IMR-90 (cell line): ENCODE data around the gene ERBB4. TPM values are rescaled to one million over a fixed set of nuclear protein-coding genes. Genes with fewer than 3 reads are reported as not detected.

ENCODE experiments used
- ATAC-seq: fragments of 200-7000 bp; cut with Tn5 transposase; 2 replicates; pipeline ENCODE4 v1.9.1; 2020; ENCODE audit warnings: low read depth, mild to moderate bottlenecking, moderate library complexity
- BruUV-seq: library from RNA; stranded (reverse); fragments of 400-500 nt; replicated peaks from 2 replicates; lab custom pipeline; 2021; lab: Mats Ljungman, UMichigan
- CTCF ChIA-PET: fragments of 300-600 bp; formaldehyde crosslinking; extraction: SDS; loops from one replicate; lab custom pipeline; 2021; ENCODE audit warnings: antibody characterized with exemption; lab: Yijun Ruan, JAX
- POLR2A ChIA-PET: fragments of 300-600 bp; sonication (Branson Sonifier 250); formaldehyde crosslinking; loops from one replicate; lab custom pipeline; 2022; ENCODE audit warnings: antibody characterized with exemption; ENCODE audit not compliant: unreplicated experiment; lab: Charles Lee
- DNase-seq: peaks from one replicate; pipeline ENCODE4 v3.0.0; 2013
- H2AFZ ChIP-seq: replicated peaks from 2 replicates; pipeline ENCODE3; 2013; ENCODE audit warnings: low read length, mild to moderate bottlenecking; ENCODE audit not compliant: poor library complexity
- H2AK5ac ChIP-seq: 2 replicates; pipeline ENCODE4 v1.6.1; 2013; ENCODE audit warnings: low read depth, low read length, inconsistent platforms
- H2AK9ac ChIP-seq: replicated peaks from 2 replicates; pipeline ENCODE3; 2013; ENCODE audit warnings: mild to moderate bottlenecking, low read depth, low read length, moderate library complexity; ENCODE audit not compliant: poor library complexity
- H2BK120ac ChIP-seq: 2 replicates; pipeline ENCODE4 v1.6.1; 2013; ENCODE audit warnings: low read depth, low read length, inconsistent platforms
- H2BK15ac ChIP-seq: 3 replicates; pipeline ENCODE4 v1.6.1; 2013; ENCODE audit warnings: low read depth, low read length, inconsistent platforms
- H2BK20ac ChIP-seq: 2 replicates; pipeline ENCODE4 v1.6.1; 2013; ENCODE audit warnings: low read depth, mild to moderate bottlenecking, inconsistent platforms, low read length, moderate library complexity
- H2BK5ac ChIP-seq: 2 replicates; pipeline ENCODE4 v1.6.1; 2013; ENCODE audit warnings: mild to moderate bottlenecking, low read depth, low read length, inconsistent platforms; ENCODE audit not compliant: poor library complexity, severe bottlenecking
- H3K14ac ChIP-seq: replicated peaks from 2 replicates; pipeline ENCODE4 v1.6.1; 2013; ENCODE audit warnings: low read depth, low read length, inconsistent platforms
- H3K18ac ChIP-seq: 2 replicates; pipeline ENCODE4 v1.6.1; 2013; ENCODE audit warnings: low read depth, low read length, control low read depth
- H3K23ac ChIP-seq: 2 replicates; pipeline ENCODE4 v1.6.1; 2013; ENCODE audit warnings: low read depth, low read length, inconsistent platforms
- H3K27ac ChIP-seq: 2 replicates; pipeline ENCODE4 v1.5.1; 2013; ENCODE audit warnings: mild to moderate bottlenecking, control low read depth, low read length; ENCODE audit not compliant: insufficient read depth
- H3K27me3 ChIP-seq: 2 replicates; pipeline ENCODE4 v1.6.1; 2013; ENCODE audit warnings: low read length; ENCODE audit not compliant: control insufficient read depth, insufficient read depth
- H3K36me3 ChIP-seq: 2 replicates; pipeline ENCODE4 v1.6.1; 2013; ENCODE audit warnings: low read length, mixed read lengths; ENCODE audit not compliant: control insufficient read depth, insufficient read depth
- H3K4ac ChIP-seq: 2 replicates; pipeline ENCODE4 v1.6.1; 2013; ENCODE audit warnings: low read depth, low read length, inconsistent platforms
- H3K4me1 ChIP-seq: 2 replicates; pipeline ENCODE4 v1.6.1; 2013; ENCODE audit warnings: low read length, mixed read lengths; ENCODE audit not compliant: control insufficient read depth, insufficient read depth
- H3K4me2 ChIP-seq: 2 replicates; pipeline ENCODE4 v1.6.1; 2013; ENCODE audit warnings: low read depth, mild to moderate bottlenecking, control low read depth, low read length, moderate library complexity
- H3K4me3 ChIP-seq: 2 replicates; pipeline ENCODE4 v1.5.1; 2013; ENCODE audit warnings: low read depth, mild to moderate bottlenecking, control low read depth, low read length, moderate library complexity; ENCODE audit not compliant: insufficient read depth
- H3K56ac ChIP-seq: 2 replicates; pipeline ENCODE4 v1.6.1; 2013; ENCODE audit warnings: low read length, inconsistent platforms; ENCODE audit not compliant: insufficient read depth; ENCODE audit errors: extremely low read depth
- H3K79me1 ChIP-seq, 2 experiments: 2 replicates each; pipeline ENCODE4 v1.6.1; 2013; ENCODE audit warnings: low read length in 2 of 2, inconsistent platforms in 1 of 2, low read depth in 1 of 2
- H3K9ac ChIP-seq: 2 replicates; pipeline ENCODE4 v1.6.1; 2013; ENCODE audit warnings: low read depth, low read length, control low read depth
- H3K9me1 ChIP-seq: 2 replicates; pipeline ENCODE4 v1.6.1; 2013; ENCODE audit warnings: low read length, inconsistent platforms; ENCODE audit not compliant: insufficient read depth
- H3K9me3 ChIP-seq: 2 replicates; pipeline ENCODE4 v1.6.1; 2013; ENCODE audit warnings: low read length; ENCODE audit not compliant: control insufficient read depth, insufficient read depth
- H4K20me1 ChIP-seq: 2 replicates; pipeline ENCODE4 v1.6.1; 2013; ENCODE audit warnings: low read length, inconsistent platforms; ENCODE audit not compliant: insufficient read depth
- H4K5ac ChIP-seq: 2 replicates; pipeline ENCODE4 v1.6.1; 2013; ENCODE audit warnings: mild to moderate bottlenecking, low read depth, low read length, control low read depth
- H4K8ac ChIP-seq, 2 experiments: 2 replicates each; pipeline ENCODE4 v1.6.1; 2013; ENCODE audit warnings: low read depth in 2 of 2, low read length in 2 of 2, control low read depth in 1 of 2, inconsistent platforms in 1 of 2
- H4K91ac ChIP-seq: 2 replicates; pipeline ENCODE4 v1.6.1; 2013; ENCODE audit warnings: low read depth, low read length, inconsistent platforms; ENCODE audit not compliant: insufficient read depth
- CEBPB ChIP-seq: IDR thresholded peaks from 2 replicates; pipeline ENCODE4 v1.6.1; 2012; ENCODE audit warnings: low read depth, low read length, improper control_type of control experiment
- FOS ChIP-seq: fragments of 150-350 bp; IDR thresholded peaks from 2 replicates; pipeline ENCODE4 v1.6.1; 2016; ENCODE audit warnings: low read depth, low read length
- NFE2L2 ChIP-seq: fragments of 150-350 bp; IDR thresholded peaks from 2 replicates; pipeline ENCODE4 v1.6.1; 2016; ENCODE audit warnings: low read depth, mild to moderate bottlenecking, low read length
- POLR2A ChIP-seq: IDR thresholded peaks from 2 replicates; pipeline ENCODE4 v1.6.1; 2012; ENCODE audit warnings: mild to moderate bottlenecking, low read depth, low read length
- USF2 ChIP-seq: fragments of 150-350 bp; IDR thresholded peaks from 2 replicates; pipeline ENCODE4 v1.6.1; 2017; ENCODE audit warnings: mild to moderate bottlenecking, antibody characterized with exemption, low read length, low read depth
- WGBS, 2 experiments: methylation state at CpG; one replicate each; pipeline versions ENCODE4 v1.1.5 to v1.1.7; 2013; ENCODE audit warnings: missing lambda C conversion rate in 2 of 2; ENCODE audit not compliant: insufficient read length in 1 of 2; ENCODE audit errors: extremely low coverage in 2 of 2; 5-methylcytosine and 5-hydroxymethylcytosine counted together
- dilution Hi-C: fragments of 300-500 bp; cut with HindIII; formaldehyde crosslinking; loops from one replicate; pipeline ENCODE4 v1.14.3; 2018; ENCODE audit warnings: low sequenced_read_pairs; ENCODE audit not compliant: unreplicated experiment
- in situ Hi-C: fragments of 300-500 bp; cut with MboI; formaldehyde crosslinking; loops from 3 replicates; pipeline ENCODE4 v1.14.3; 2019; ENCODE audit warnings: low sequenced_read_pairs, inconsistent platforms, mixed read lengths
- intact Hi-C: fragments of 100-400 bp; cut with micrococcal nuclease; formaldehyde crosslinking; loops from 2 replicates; pipeline ENCODE4 v1.10.0; 2022
- polyA plus RNA-seq, 3 experiments: library from polyadenylated mRNA; depleted of rRNA; stranded (reverse); fragments of >200 nt; gene quantifications; 2 replicates each; pipeline ENCODE4 v1.2.3, GENCODE V29; 2012; ENCODE audit warnings: low replicate concordance in 1 of 3
- total RNA-seq: library from RNA; depleted of rRNA; stranded (reverse); fragments of >200 nt; gene quantifications from 2 replicates; pipeline ENCODE4 v1.2.3, GENCODE V29; 2012

The ERBB4 gene
- total and polyA plus RNA-seq, 2 of the 4 experiments (the other 2 are of a cell fraction): not detected

GRCh38 chr2:211591426-211591825, 947.2 kb downstream of the ERBB4 start:
- no peak overlapping the region for H3K56ac ChIP-seq
- DNase-seq (no peak), ATAC-seq (no peak)
- no TSS peak for BruUV-seq
- H2AK9ac ChIP-seq: no peak overlapping the region
- H4K8ac ChIP-seq: no peak overlapping the region
- H3K23ac ChIP-seq: no peak overlapping the region
- no peak overlapping the region for H3K9ac ChIP-seq
- H4K5ac ChIP-seq: no peak overlapping the region
- no peaks in the 10 kb centered on the region for H3K4me1 ChIP-seq
- H4K91ac ChIP-seq: no peak overlapping the region
- H2AK5ac ChIP-seq: no peak overlapping the region
- CTCF ChIA-PET: no interaction called here
- H3K14ac ChIP-seq: no peak overlapping the region
- H3K27ac ChIP-seq: no peak overlapping the region
- POLR2A ChIA-PET: no interaction called here
- WGBS, 2 experiments: 0% methylated on average over 1 of the region's 2 CpGs; no CpG with 5 or more reads in 1 of the 2 experiments
- H3K4ac ChIP-seq: no peak overlapping the region
- no peaks in the 10 kb centered on the region for H3K9me1 ChIP-seq
- H3K18ac ChIP-seq: no peak overlapping the region
- dilution Hi-C loops (no loop called here), in situ Hi-C loops (no loop called here), intact Hi-C loops (no loop called here)
- no peak overlapping the region for H3K4me3 ChIP-seq
- peaks cover 9% of the 10 kb centered on the region; the same call in 1 of the 2 replicates for H3K9me3 ChIP-seq
- H4K20me1 ChIP-seq: no peaks in the 10 kb centered on the region
- H2BK120ac ChIP-seq: no peak overlapping the region
- no peak overlapping the region for H2BK5ac ChIP-seq
- TF ChIP-seq NFE2L2 (no peak), USF2 (no peak), FOS (no peak), CEBPB (no peak), POLR2A (no peak)
- H3K36me3 ChIP-seq: no peaks in the 10 kb centered on the region
- H3K27me3 ChIP-seq: no peaks in the 10 kb centered on the region
- no peaks in the 10 kb centered on the region for H3K79me1 ChIP-seq
- H2AFZ ChIP-seq: no peak overlapping the region
- no peak overlapping the region for H2BK15ac ChIP-seq
- no peak overlapping the region for H3K4me2 ChIP-seq
- H2BK20ac ChIP-seq: no peak overlapping the region
